PFSK-1 (cell line): ENCODE results near the gene DNAH2.

Experiments
- TAF1 ChIP-seq: IDR thresholded peaks from 2 replicates; pipeline ENCODE4 v1.6.1; 2012; ENCODE audit warnings: low read length, control low read depth, borderline replicate concordance; ENCODE audit not compliant: insufficient read depth
- TF ChIP-seq, protein P1 (sequence below), 2 experiments: IDR thresholded peaks; 2 replicates each; pipeline versions ENCODE4 v1.6.1 to v1.8.0; 2011 to 2012; ENCODE audit warnings: low read depth in 2 of 2, low read length in 2 of 2, control low read depth in 1 of 2, inconsistent platforms in 1 of 2, mild to moderate bottlenecking in 1 of 2, moderate library complexity in 1 of 2; ENCODE audit not compliant: insufficient read depth in 1 of 2

GRCh38 chr17:7789131-7789530, 71.6 kb downstream of the DNAH2 start:
- TF ChIP-seq, protein P1, sequence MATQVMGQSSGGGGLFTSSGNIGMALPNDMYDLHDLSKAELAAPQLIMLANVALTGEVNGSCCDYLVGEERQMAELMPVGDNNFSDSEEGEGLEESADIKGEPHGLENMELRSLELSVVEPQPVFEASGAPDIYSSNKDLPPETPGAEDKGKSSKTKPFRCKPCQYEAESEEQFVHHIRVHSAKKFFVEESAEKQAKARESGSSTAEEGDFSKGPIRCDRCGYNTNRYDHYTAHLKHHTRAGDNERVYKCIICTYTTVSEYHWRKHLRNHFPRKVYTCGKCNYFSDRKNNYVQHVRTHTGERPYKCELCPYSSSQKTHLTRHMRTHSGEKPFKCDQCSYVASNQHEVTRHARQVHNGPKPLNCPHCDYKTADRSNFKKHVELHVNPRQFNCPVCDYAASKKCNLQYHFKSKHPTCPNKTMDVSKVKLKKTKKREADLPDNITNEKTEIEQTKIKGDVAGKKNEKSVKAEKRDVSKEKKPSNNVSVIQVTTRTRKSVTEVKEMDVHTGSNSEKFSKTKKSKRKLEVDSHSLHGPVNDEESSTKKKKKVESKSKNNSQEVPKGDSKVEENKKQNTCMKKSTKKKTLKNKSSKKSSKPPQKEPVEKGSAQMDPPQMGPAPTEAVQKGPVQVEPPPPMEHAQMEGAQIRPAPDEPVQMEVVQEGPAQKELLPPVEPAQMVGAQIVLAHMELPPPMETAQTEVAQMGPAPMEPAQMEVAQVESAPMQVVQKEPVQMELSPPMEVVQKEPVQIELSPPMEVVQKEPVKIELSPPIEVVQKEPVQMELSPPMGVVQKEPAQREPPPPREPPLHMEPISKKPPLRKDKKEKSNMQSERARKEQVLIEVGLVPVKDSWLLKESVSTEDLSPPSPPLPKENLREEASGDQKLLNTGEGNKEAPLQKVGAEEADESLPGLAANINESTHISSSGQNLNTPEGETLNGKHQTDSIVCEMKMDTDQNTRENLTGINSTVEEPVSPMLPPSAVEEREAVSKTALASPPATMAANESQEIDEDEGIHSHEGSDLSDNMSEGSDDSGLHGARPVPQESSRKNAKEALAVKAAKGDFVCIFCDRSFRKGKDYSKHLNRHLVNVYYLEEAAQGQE (IDR thresholded peaks at IDR 0.05; ENCODE audit: insufficient read depth in 1 of 2, low read depth in 2 of 2, low read length in 2 of 2): no peak
- TF ChIP-seq TAF1: no peak
